Airway epithelial cell (primary cell): ENCODE results near the gene CAPN14. TPM values are rescaled to one million over a fixed set of nuclear protein-coding genes. Genes with fewer than 3 reads are reported as not detected.

Experiments
- total RNA-seq: library from RNA; depleted of rRNA; stranded (reverse); fragments of >200 nt; gene quantifications from 2 replicates; pipeline ENCODE4 v1.2.3, GENCODE V29; 2015

Gene CAPN14
- total RNA-seq = 2.9 and 4.0 TPM in 2 replicates

DNA sequence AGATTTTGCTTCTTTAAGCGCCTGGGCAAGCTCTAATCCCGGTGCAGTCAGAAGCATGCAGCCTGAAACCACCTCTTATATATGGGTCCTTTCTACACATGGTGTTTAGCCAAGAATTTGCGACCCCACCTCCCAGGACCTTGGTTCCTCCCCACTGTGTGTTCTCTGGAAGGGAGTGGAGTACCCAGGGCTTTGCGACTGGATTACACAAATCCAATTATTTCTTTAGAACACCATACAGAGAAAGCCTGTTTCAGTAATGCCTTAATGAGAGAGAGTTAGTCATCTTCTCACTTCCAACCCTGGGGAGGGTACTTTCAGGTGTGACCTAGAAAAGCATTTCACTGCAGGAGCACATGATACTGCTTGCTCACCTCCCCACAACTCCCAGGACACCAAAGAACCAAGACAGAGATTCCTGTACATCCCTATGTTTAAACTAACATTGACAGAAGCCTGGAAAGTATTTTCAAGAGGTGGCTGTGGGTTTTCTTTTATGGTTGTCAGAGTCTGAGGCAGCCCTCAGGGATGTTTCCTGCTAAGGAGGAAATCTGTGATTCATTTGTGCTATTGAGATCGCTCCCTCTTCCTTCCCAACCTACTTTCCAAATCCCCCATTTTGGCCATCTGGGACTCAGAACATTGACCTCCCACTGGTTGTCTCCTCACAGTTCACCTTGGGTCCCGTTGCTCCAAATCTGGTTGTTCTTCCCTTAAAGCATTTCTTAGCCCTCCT is at the start of gene CAPN14:
CAPN14 (minus strand) TSS at position 51 of the 736 bp plus-strand sequence. CDS start 12,068 bp downstream, outside the sequence.

GRCh38 chr2:31233741-31234682 is 16.7 kb upstream of the CAPN14 start, which contains the start of gene EHD3:
TSS of gene EHD3 (plus strand) at chr2:31234152. CDS start at chr2:31234622, 470 bp downstream.

GRCh38 chr2:31138037-31138962 is 79.0 kb downstream of the CAPN14 start, which contains the start of gene GALNT14:
TSS of gene GALNT14 (minus strand) at chr2:31138440. CDS start at chr2:31138086, 354 bp downstream.

Other genes starting within 250 kb of the CAPN14 start
- 22.8 and 28.1 TPM in 2 replicates for gene GALNT14, start 79.1 kb downstream of the CAPN14 start, total RNA-seq
- 3.4 and 4.6 TPM in 2 replicates for gene EHD3, start 16.6 kb upstream of the CAPN14 start, total RNA-seq
- gene XDH, start 197.2 kb upstream of the CAPN14 start, total RNA-seq = 3.9 and 4.6 TPM in 2 replicates